NB4 (cell line): Measurements from ENCODE around the gene JAG2.

Source experiments
- CTCF ChIP-seq: IDR thresholded peaks from one replicate; pipeline ENCODE4 v1.5.1; 2012; ENCODE audit warnings: low read depth, low read length
- POLR2A ChIP-seq: IDR thresholded peaks from 2 replicates; pipeline ENCODE4 v1.6.1; 2011; ENCODE audit warnings: mild to moderate bottlenecking; ENCODE audit not compliant: insufficient read length; ENCODE audit errors: extremely low read depth

GRCh38 chr14:105152794-105153241 is 15.8 kb downstream of the JAG2 start:
- no peak for TF ChIP-seq CTCF
- no peak for TF ChIP-seq POLR2A
